Jurkat, Clone E6-1 (cell line): Measurements from ENCODE around the gene KDM7A. TPM values are rescaled to one million over a fixed set of nuclear protein-coding genes. Genes with fewer than 3 reads are reported as not detected.

ENCODE experiments used
- DNase-seq: peaks from one replicate; pipeline ENCODE4 v3.0.0-alpha.2; 2011; ENCODE audit warnings: low read depth, low spot score
- H3K4me3 ChIP-seq: 2 replicates; pipeline ENCODE4 v1.5.1; 2011; ENCODE audit warnings: mild to moderate bottlenecking, low read length, control low read depth, moderate library complexity
- polyA plus RNA-seq: library from polyadenylated mRNA; unstranded; fragments of >200 nt; gene quantifications from one replicate; pipeline ENCODE4 v1.2.1, GENCODE V29; 2012; ENCODE audit warnings: missing spikeins; ENCODE audit not compliant: insufficient read length, insufficient read depth

Gene KDM7A, protein sequence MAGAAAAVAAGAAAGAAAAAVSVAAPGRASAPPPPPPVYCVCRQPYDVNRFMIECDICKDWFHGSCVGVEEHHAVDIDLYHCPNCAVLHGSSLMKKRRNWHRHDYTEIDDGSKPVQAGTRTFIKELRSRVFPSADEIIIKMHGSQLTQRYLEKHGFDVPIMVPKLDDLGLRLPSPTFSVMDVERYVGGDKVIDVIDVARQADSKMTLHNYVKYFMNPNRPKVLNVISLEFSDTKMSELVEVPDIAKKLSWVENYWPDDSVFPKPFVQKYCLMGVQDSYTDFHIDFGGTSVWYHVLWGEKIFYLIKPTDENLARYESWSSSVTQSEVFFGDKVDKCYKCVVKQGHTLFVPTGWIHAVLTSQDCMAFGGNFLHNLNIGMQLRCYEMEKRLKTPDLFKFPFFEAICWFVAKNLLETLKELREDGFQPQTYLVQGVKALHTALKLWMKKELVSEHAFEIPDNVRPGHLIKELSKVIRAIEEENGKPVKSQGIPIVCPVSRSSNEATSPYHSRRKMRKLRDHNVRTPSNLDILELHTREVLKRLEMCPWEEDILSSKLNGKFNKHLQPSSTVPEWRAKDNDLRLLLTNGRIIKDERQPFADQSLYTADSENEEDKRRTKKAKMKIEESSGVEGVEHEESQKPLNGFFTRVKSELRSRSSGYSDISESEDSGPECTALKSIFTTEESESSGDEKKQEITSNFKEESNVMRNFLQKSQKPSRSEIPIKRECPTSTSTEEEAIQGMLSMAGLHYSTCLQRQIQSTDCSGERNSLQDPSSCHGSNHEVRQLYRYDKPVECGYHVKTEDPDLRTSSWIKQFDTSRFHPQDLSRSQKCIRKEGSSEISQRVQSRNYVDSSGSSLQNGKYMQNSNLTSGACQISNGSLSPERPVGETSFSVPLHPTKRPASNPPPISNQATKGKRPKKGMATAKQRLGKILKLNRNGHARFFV
- 4.7 TPM for polyA plus RNA-seq

DNA sequence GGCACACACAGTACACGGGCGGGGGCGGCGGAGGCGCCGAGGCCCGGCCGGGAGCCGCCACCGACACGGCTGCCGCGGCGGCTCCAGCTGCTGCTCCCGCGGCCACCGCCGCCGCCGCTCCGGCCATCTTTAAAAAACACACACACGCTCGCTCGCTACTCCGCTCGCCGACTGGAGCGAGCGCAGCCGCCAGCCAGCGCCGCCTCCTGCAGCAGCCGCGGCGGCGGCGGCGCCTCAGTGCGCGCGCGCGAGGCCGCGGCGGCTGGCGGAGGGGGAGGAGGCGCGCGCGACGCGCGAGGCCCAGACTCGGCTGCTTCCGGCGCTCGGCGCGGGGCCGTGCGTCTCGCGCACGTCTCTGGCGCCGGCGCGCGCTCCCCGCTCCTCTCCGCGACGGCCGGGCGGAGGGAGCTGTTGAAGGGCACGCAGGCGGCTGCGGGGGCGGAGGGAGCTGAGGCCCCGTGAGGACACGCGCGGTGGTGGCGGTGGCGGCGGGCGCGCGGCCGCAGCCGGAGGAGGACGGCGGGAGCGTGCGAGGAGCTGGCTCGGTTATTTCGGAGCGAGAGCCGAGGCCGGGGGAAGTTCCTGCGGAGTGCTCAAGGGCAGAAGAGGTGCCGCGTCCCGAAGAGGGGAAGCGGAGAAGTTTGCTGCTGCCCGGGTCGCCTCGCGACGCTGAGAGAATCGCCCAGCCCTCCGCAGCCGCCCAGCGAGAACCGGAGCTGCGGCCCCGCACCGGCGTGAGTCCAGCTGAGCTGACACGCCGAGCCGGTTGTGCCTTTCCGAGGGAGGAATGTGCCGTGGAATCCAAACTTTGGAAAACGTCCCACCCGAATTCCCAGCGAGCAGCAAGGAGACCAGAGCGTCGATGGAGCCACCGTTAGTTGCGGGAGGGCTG lies at the start of gene KDM7A:
KDM7A (minus strand) TSS at position 173 of the 892 bp plus-strand sequence; CDS start at position 127, 46 bp downstream.
- peak; percentile 81 for DNase-seq
- H3K4me3 ChIP-seq = peak within 1 kb of the TSS; percentile 62

DNA sequence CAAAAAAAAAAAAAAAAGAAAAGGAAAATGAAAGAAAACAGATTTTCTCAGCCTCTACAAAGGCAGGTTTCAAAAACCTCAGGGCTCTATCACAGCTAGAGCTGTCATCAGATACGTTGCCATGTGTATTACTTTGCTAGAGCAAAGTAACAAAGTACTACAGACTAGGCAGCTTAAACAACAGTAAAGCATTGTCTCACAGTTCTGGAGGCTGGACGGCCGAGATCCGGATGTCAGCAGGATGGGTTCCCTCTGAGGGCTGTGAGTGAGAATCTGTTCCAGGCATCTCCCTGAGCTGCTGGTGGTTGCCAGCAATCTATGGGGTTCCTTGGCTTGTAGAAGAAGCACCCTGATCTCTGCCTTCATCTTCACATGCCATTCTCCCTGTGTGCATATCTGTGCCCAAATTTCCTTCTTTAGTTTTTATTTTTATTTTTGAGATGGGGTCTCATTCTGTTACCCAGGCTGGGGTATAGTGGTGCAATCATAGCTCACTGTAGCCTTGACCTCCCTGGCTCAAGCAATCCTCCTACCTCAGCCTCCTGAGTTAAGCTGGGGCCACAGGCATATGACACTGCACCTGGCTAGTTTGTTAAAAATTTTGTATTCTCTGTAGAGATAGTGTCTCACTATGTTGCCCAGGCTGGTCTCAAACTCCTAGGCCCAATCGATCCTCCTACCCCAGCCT lies 48.9 kb upstream of the KDM7A start:
- no peak for DNase-seq
- no peak overlapping the region for H3K4me3 ChIP-seq

- DNase-seq = no peak
- no peak overlapping the region for H3K4me3 ChIP-seq
These were observed 46.9 kb upstream of the KDM7A start for GRCh38 chr7:140223515-140224221.

GRCh38 chr7:140222814-140223213 lies 46.0 kb upstream of the KDM7A start:
- no peak for DNase-seq
- H3K4me3 ChIP-seq = no peak overlapping the region

DNA sequence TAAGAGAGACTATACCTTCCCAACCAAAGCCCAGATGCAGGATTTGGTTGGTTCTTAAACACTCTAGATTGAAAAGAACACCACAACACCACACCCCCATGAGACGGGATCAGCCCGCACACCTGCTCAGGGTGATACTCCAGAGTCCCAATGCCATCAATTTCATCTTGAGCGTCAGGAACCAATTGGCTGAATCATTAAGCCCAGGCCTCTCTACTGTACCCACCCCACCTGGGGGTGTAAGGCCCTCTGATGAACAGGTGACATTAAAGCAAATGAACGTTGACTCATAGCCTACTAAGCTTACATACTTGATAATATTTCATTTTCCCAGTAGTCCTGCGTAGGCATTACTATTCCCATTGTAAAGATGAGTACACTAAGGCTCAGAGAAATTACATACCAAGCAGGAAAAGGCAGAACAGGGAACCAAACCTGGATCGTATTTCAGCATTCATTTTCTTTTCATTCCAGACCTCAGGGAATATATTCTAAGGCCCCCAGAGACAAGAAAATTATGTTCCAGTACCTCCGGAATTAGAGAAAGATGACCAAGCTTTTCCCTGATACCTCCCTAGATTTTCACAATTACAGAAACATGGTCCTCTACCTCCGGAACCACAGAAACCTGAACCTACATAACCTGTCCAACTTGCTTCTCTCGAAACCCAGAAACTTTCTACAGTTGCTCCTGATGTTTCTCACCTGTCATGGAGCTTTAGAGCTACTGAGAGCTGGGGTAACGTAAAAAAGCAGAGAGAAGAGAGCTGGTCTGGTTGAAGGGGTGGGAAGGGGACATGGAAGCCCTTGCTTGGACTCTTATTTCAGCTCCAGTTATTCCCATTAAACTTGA lies 43.1 kb upstream of the KDM7A start:
- no peak for DNase-seq
- no peak overlapping the region for H3K4me3 ChIP-seq

GRCh38 chr7:140218656-140219055 lies 41.9 kb upstream of the KDM7A start:
- no peak overlapping the region for H3K4me3 ChIP-seq
- DNase-seq = no peak

DNA sequence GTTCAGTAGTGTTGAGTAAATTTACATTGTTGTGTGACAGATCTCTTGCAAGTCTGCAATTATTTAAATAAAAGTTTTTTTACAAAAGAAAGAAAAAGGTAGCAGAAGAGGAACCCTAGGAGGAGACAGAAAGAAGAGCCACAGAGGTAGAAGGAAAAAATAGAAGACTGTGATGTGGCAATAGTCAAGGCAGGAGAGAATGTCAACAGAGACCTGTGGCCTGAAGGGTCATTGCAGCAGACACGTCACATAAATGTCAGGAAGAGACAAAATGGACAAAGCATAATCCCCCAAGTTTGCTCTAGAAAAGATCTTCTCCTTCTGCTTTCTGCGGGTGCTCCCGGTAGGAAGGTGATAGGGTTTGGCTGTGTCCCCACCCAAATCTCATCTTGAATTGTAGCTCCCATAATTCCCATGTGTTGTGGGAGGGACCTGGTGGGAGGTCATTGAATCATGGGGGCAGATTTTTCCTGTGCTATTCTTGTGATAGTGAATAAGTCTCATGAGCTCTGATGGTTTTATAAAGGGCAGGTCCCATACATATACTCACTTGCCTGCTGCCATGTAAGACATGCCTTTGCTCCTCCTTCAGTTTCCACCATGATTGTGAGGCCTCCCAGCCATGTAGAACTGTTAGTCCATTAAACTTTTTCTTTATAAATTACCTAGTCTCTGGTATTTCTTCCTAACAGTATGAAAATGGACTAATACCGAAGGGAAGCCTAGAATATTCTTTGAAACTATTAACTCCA lies 41.1 kb upstream of the KDM7A start:
- H3K4me3 ChIP-seq = no peak overlapping the region
- DNase-seq = no peak

GRCh38 chr7:140215281-140215680 lies 38.5 kb upstream of the KDM7A start:
- H3K4me3 ChIP-seq = no peak overlapping the region
- no peak for DNase-seq

DNA sequence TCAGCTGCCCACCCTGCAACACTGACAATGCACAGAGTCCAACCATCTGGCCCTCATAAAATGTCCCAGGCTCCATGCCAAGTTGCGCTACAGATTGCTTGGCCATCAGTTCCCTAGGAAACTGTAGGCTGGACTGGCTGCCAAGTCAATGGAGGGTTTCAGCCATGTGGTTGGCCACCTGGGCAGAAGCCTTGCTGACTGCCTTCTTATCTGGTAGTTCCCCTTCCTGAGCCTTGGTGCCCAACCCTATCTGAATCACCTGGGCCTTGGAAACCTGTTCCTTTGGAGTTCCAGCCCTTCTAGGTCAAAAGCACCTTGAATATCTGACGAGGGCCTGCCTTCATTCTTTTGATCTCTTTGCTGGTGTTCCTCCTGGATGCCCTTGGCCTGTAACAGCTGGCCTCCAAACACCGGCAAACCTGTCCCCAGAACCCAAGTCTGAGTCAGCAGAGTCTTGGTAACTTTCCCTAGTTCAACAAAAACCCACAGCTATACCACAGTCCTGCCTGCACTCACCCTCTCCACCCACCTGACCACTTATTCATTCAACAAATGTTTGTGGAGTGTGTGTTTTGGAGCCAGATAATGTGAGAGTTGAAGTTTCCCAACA lies 37.4 kb upstream of the KDM7A start:
- no peak overlapping the region for H3K4me3 ChIP-seq
- no peak for DNase-seq

DNA sequence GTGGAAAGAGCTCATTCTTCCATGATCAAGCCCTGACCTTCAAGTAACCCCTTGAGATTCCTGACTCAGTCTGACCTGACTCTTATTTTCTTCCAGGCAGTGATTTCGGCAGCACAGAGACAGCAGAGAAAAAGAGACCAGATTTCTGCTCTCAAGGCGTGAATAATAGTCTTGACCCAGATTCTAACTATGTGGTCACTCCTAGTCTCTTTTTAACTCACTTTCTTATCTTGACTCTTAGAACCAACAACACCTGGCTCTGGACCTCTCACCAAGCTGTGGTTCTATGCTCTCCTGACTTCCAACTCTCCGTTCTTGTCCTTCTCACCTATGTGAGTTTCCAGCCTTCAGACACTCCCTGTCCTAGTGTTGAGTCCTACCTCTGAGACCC lies 36.9 kb upstream of the KDM7A start:
- DNase-seq = no peak
- no peak overlapping the region for H3K4me3 ChIP-seq

DNA sequence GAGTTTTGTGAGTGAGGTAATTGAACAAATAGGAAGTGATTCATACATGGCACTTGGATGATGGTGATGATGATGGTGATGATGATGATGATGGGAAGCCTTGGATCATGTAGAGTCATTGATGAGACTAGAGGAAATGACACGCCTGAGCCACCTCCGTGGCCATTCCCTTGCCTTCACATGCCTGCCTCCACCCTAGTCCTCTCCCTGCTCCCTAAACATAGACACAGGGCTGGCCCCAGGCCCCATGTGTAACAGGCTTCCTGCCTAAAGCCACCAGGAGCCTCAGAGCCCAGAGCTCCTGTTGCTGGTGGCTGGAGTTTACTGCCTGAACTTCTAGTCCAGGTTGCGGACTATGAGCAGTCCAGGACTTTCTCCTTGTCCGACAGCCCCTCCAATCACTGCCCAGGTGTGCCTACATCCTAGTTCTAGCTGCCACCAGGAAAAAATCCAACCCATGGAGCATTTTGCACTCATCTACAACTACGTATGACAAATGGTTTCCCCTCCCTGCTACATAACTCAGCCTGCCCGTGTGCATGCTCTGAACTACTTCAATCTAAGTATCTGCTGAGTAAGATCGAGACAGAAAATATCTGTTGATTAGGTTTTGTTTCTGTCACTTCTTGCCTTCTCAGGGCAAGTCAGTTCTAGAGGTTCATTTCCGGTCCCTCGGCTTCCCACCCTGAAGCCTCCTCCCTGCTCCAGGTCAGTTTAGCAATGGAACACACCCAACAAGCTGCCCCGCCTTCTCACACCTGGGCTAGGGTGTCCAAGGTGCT lies 35.5 kb upstream of the KDM7A start:
- no peak for DNase-seq
- H3K4me3 ChIP-seq = no peak overlapping the region

DNA sequence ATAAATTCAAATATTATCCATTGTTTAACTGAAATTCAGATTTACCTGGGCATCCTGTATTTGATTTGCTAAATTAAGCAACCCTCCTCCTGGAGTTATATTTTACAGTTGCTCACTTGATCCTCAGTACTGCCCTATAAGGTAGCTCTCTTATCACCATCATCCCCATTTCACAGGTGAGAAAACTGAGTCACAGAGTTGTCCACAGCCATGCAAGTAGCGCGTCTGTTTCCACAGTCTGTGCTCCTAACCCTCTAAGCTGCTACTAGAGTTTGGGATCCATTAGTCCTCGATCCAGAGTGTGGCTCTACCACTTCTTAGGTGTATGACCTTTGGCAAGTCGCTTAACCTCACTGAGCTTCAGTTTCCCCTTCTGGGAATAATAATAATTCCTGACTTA lies 34.9 kb upstream of the KDM7A start:
- no peak for DNase-seq
- no peak overlapping the region for H3K4me3 ChIP-seq

GRCh38 chr7:140209866-140210609 lies 33.3 kb upstream of the KDM7A start:
- H3K4me3 ChIP-seq = no peak overlapping the region

GRCh38 chr7:140206616-140207389 lies 30.0 kb upstream of the KDM7A start:
- H3K4me3 ChIP-seq = no peak overlapping the region
- no peak for DNase-seq

More at GRCh38 chr7:140209866-140210609, 33.3 kb upstream of the KDM7A start:
- no peak for DNase-seq
